HG03575 (cell line): ENCODE results near the gene DDR2.
A peak's percentile ranks its signal among the peaks of the same experiment; 100 is the strongest.
"Not testable (repeated sequence)": the region's sequence is repeated elsewhere in the genome, so short reads cannot be mapped to it uniquely, and the experiment has no call there.

Source experiments
- ATAC-seq: cut with Tn5 transposase; IDR thresholded peaks from one replicate; pipeline ENCODE4 v1.9.1; 2021; ENCODE audit not compliant: unreplicated experiment, insufficient number of reproducible peaks, low FRiP score; ENCODE audit errors: extremely low read depth

DDR2 gene

DNA sequence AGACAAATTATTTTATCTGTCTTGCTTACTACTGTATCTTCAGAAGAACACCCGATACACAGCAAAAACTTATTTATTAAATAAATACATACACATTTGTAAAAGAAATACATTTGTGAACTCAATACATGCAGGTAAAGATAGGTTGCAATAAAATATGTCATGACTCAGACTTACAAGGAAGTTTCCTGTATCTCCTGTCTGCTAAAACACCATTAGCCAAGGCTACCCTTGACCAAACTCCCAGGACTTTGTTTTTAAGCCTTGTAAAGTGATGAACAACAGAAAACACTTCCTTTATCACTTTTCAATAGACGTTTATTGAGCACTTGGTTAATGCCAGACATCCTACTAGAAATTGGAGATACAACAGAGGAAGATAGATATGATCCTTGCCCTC lies 101.8 kb downstream of the DDR2 start:
- ATAC-seq, result no peak

DNA sequence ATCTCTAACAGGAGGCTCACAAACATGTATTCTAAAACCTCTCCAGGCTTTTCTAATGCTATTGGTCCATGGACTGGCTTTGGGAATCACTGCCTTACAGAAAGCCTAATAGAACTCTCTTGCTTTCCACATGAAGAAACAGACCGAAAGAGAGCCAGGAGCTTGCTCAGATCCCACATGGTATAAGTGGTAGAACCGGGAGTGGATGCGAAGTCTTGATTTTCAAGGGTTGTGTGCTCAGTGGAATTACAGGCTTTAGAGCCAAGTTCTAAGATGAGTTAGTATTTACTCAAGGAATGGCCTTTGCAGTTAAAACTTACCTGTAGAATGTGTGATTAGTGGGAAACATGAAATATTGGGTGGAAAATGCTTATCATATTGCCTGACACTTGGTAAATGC lies 103.9 kb downstream of the DDR2 start:
- ATAC-seq, result no peak

DNA sequence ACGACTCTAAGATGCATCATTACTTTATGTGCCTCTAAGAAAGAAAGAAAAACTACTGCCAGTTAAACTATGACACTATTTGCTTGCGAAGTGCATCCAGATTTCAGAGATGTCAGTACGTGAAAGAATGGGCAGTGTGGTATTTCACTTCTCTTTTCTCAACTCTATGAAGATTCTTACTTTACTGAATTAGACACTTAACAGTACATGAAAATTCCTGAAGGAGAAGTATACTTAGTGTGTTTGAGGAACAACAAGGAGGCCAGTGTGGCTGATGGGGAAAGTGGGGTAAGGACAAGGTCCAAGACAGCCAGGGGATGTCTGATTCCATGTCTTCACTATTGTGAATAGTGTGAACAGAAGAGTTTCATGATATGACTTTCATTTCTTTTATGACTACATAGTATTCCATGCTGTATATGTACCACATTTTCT lies 104.4 kb downstream of the DDR2 start:
- ATAC-seq, result peak; percentile 62

DNA sequence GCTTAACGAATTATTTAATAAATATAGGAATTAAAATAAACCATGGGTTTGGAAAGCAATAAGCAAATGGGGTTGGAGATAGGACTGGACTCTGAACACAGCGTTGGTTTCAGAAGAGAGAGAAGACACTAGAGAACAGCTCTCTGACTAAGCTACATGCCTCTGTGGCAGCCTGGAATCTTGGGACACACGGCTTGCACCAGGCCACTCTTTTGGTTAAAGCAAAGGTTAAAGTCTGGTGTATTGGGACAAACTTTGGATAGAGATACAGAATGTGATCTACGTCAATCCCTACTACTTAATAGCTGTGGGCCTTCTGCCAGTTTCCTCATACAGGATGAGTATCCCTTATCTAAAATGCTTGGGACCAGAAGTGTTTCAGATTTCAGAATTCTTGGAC lies 108.5 kb downstream of the DDR2 start:
- no peak for ATAC-seq

DNA sequence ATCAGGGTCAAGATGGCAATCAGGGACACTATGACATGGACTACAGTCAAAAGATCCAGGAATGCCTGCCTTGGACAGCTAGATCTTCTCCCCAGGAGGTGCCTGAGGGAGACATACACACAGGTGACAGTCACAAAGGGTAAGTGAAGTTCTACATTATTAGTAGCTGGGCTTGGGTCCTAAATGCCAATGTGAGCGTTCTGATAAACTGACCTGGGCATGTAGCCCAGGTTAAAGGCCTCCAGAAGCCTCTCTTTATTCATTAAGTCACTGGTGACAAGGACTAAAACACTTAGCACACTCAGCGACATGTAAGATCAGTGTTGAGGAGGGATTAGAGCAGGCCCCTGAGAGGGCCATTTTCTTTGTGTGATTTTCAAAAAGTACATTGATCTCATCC lies 109.3 kb downstream of the DDR2 start:
- no peak for ATAC-seq

DNA sequence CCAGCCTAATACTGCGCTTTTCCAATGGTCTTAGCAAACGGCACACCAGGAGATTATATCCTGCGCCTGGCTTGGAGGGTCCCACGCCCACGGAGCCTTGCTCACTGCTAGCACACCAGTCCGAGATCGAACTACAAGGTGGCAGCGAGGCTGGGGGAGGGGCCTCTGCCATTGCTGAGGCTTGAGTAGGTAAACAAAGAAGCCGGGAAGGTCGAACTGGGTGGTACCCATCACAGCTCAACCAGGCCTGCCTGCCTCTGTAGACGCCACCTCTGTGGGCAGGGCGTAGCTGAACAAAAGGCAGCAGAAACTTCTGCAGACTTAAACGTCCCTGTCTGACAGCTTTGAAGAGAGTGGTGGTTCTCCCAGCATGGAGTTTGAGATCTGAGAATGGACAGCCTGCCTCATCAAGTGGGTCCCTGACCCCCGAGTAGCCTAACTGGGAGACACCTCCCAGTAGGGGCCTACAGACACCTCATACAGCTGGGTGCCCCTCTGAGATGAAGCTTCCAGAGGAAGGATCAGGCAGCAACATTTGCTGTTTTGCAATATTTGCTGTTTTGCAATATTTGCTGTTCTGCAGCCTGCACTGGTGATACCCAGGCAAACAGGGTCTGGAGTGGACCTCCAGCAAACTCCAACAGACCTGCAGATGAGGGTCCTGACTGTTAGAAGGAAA lies 114.1 kb downstream of the DDR2 start:
- ATAC-seq, result not testable (repeated sequence)

DNA sequence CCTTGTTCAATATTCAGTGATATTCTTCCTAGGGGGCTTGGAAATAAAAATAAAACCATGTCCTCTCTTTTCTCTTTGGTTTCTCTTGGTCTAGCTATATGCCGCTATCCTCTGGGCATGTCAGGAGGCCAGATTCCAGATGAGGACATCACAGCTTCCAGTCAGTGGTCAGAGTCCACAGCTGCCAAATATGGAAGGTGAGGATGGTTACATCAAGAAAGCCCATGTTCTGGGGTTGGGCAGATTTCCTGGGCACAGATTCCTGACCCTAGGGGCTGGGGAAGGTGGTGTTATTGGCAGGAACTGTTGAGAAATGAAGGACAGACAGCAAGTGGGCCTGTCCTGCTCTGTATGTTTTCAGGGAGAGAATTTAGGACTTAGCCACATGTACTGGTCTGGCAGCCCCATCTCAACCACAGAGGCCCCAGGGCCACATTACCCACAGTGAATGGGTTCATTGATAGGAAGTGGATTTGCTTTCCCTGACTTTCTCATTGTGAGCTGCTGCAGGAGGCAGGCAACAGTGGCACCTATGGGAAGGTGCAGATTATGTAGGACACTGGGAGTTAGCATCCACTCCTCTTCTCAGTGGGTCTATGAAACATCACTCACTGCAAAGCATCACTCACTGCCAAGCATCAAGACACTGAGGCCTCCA lies 120.9 kb downstream of the DDR2 start:
- no peak for ATAC-seq

DNA sequence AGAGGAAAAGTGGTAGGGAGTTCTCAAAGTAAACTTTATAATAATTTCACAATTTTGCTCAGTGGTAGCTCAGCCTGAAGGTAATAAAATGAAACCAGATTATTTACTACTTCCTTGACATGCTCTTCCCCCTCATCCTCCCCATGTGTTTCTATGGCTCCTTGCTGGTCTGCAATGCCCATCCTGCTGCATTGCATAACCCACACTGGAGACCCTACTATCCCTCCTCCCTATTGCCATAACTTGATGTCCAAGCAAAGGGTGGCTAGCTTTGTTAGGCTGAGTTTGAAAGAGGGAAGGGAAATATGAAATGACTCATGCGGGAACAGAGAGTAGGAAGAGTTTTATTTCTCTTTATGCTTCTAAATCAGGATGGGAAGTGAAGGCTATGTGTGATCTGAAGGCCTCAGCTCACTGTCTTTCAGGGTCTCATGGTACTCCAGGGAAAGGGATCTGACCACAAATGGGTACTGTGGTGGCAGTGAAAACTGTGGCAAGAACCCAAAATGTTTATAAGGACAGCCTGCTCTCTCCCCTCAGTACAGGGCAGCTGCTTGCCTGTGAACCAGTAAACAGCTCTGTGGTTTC lies 121.8 kb downstream of the DDR2 start:
- ATAC-seq, result no peak

DNA sequence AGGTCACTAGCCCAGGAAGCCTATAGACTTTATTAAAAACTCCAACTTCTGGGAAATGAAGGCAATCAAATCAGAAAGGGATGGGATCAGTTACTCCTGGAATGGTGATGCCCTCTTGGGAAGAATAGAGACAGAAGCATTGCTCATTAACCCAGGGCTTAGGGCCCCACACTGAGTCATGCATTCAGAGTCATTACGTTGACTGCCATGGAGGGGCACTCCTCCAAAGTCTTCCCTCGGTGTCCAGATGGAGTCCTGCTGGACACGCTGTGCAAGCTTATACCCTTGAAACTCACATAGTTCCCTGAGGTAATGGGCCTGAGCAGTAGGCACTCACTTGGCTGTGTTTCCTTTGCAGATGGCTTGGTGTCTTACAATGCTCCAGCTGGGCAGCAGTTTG lies 123.0 kb downstream of the DDR2 start:
- ATAC-seq, result no peak

DNA sequence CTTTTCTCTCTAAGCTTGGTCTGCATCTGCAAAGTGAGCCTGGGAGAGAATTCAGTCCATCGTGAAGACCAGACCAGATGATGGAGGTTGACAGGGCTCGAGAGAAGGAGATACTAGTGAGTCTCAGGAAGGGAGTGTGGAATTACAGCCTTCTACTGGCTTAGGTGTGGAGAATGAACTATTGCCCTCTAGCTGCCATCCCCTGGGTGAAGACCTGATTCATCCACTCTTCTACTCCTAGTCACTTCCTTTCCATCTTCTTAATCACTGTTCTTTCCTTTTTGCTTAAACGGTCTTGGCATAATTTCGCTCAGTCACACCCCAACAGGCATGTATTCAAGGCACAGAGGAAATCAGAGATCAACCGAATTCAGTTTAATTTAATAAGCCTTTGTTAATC lies 124.3 kb downstream of the DDR2 start:
- ATAC-seq, result no peak

DNA sequence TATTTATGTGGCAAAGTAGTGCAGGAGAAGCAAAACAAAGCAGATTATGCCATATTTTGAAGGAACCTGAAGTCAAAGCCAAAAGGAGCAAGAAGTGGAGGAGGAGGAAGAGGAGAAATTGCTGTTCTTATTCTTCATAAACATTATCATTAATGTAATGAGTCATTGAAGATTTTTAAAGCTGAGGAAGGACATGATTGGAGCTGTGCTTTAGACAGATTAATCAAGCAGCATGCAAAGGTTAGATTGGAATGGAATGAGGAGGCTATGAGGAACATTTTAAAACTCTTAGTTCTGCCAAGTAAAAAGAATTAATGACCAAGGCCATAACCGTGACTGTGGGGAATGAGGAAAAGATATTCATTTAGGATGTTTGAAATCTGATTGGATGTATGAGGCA lies 125.2 kb downstream of the DDR2 start:
- ATAC-seq, result no peak

DNA sequence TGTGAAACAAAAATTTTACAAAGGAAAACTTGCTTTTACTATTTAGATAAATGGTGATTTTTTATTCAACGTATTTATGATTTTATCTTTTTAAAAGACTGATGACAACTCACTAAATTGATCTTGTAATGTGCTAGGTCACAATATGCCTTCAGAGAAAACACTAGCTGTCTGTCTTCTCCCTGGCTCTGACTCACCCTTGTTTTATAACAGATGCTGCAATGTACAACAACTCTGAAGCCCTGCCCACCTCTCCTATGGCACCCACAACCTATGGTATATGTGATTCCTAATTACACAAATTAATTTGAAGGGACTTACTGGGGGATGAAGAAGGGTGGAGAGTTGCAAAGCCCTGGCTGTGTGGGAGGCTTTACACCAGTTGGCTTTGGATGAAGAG lies 133.5 kb downstream of the DDR2 start:
- ATAC-seq, result no peak

DNA sequence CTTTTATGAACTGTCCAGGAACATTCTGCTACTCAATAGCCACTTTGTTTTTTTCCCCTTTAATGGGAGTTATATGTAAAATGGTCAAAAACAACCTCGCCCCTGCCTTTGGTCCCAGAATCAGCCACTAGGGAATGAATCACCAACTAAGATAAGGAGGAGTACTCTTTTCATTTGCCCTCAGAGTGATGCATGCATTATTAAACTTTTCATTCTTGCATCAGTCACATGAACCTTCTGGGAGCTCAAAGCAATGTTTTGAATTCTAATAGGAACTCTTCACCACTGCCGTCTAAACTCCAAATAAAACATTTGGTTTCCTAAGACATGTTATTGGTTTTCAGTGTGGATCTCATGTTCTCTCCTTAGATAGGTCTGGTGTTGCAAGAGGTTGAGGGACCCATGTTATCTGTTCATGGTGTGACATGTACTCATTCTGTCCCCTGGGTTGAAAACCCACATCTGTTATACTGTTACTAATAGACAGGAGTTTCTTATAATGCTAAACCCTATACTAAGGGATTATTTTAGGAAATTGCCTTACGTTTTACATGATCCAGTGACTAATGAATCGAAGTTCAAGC lies 140.4 kb downstream of the DDR2 start:
- no peak for ATAC-seq

DNA sequence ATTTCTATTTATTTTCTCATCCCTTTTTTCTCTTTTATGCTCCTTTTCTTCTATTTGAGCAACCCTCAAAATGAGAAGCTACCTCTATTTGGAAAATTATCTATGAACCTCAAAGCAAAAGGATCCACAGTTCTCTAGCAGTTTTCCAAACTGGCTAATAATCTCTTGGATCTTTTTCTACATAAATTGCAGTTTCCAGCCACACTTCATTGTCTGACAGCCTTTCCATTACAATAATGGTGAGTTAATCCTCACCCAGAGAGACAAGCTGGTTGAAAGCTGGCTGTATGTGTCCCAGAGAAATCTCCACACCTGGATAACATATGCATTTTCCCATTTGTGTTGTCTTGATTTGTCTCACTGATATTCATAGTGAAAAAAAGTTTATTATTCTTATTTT lies 141.7 kb downstream of the DDR2 start:
- ATAC-seq, result no peak

DNA sequence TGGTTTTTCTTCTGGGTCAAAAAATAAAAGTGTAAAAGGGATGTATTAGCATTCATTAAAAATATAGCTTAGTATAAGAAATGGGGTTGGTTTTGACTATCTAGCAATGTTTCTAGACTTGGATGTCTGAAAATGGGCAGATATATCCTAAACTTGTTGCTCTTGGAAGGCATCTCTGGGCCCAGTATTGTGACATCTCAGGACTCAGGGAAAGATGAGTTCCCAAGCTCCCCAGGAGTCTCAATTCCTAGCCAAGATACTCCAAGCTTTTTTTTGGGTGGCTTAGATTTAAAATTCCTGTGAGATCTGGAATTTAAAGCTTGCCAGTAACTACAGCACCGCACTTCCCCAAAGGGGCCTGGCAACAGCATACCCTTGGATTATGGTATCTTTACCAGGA lies 146.8 kb downstream of the DDR2 start:
- no peak for ATAC-seq

DNA sequence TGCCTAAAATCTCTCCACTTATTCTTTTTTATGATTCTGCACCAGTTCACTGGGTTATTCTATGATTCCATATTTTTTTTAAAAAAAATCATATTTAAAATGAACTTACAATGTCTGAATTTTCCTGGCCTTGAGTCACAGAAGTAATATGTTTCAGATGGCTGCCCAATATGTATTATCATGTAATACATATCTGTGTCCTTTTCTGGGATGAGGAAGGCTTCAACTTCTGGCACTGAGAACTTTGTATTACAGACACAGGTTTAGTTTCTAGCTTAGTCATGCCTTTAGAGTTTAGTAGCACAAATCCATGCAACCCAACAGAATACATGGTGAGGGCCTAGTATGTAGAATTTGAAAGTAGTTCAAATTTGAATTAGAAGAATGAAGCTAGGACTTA lies 150.4 kb downstream of the DDR2 start:
- no peak for ATAC-seq

DNA sequence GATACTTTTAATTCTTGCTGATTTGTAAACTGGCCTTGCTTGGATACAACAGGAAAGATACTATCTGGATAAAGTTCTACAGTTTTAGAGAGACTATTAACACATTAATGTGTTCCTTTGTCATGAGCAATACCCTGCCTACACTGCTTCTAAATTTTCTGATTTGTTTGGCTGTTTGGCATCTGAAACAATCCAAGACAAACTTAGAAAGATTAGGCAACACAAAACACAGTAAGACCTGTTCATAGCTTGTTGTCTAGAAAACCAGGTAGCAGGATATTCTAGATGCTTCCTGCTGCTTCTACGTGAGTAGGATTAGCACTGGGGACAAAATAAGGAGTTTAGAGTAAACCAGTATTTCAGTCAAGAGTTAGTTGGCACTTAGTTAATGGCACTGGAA lies 152.7 kb downstream of the DDR2 start:
- not testable (repeated sequence) for ATAC-seq

DNA sequence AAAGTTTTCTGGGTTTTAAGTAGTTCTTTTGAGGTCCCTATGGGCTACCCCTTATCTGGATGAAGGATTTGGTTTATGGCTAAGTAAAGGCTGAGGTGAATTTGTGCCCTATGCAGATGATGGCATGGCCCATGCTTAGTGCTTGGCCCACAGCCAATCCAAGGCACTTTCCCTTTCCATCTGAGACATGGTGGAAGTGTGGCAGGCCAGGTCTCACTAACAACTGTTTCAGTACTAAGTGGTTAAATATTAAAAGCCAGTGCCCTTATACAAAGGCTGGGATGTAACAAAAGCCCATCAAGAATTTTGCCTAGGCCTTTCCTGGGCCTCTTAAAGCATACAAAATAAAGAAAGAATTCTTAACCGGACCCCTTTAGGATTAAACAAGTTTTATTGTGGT lies 156.5 kb downstream of the DDR2 start:
- not testable (repeated sequence) for ATAC-seq

DNA sequence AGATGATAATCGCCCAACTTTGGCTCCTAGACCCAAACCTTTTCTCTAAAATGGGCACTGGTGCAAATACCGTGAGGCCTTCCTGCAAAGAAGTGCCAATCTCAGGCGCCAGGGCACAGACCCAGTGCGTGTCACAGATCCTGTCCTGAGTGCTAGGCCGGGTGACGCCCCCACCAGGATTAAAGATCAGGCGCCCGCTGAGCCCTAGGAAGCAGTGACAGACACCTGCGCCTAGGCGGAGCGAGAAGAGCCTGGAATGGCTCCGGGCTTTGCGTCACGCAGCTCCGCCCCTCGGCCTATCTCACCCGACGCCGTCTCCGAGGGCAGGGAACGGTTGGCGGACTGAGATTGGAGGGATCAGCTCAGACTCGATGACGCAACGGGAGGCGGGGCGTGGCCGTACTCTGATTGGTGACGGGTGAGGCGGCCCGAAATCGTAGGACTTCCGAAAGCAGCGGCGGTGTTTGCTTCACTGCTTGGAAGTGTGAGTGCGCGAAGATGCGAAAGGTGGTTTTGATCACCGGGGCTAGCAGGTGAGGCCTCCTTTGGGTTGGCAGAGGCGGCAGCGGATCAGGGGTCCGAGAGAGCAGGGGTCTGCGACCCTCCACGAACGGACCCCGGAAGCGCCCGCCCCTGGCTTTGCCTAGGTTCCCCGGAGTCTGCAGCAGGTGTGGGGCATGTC lies 158.2 kb downstream of the DDR2 start, which contains the start of gene HSD17B7:
HSD17B7 (plus strand) TSS at position 400 of the 682 bp plus-strand sequence; CDS start at position 499, 99 bp downstream.
- ATAC-seq, result peak; percentile 98

DNA sequence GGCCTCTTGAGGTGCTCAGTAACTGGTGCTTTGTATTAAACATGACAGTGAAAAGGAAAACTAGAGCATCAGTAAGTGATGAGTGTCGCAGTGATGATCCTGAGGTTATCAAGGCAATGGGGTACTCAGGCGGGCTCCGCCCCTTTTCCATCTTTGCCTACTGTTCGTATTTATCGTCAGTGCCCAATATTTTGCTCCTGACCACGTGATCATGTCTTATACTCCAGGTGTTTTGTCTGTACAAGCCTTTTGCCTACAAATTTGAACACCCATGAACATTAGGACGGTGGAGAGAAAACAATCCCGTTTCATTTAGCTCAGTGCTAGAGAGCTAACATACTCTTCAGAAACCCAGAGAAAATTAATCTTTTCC lies 158.7 kb downstream of the DDR2 start:
- not testable (repeated sequence) for ATAC-seq
